Stimulated activated naive CD4-positive, alpha-beta T cell (primary cell): ENCODE results near the gene CCDC175.

Source experiments
- DNase-seq, 6 experiments: peaks; one replicate each; lab custom pipeline; 2025; lab: John Stamatoyannopoulos, UW

The CCDC175 gene

GRCh38 chr14:59482541-59483331 is 93.9 kb downstream of the CCDC175 start:
- DNase-seq, result no peak

DNA sequence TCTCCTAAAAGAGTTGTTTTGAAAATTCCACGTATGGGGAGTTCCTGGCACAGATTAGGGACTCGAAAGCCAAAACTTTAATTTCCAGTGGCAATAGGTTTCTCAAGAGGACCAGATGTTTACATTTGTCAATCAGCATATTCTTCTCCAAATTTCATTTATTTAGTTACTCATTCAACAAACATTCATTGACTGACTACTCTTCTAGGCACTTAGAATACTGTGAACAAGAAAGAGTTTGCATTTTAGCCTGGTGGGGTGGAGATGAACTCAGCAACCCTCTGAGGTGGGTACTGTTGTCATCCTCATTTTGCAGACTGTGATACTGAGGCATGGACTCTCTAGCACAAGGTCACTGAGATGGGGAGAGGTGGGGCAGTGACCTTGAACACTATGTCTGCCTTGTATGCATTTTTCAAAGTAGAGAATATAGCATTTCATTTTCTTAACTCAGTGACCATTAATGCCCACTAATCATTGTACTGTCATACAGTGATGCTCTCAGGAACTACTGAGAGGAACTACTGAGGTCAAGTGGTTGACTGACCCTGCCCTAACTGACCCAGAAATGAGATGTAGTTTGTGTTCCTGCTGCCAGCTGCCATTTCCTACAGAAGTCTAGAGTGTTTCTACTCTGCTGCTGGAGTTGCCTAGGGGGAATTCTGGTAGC is 94.6 kb downstream of the CCDC175 start:
- DNase-seq, result no peak

GRCh38 chr14:59481407-59481806 is 95.2 kb downstream of the CCDC175 start:
- DNase-seq, result no peak

GRCh38 chr14:59480166-59480565 is 96.4 kb downstream of the CCDC175 start:
- DNase-seq, result no peak

DNA sequence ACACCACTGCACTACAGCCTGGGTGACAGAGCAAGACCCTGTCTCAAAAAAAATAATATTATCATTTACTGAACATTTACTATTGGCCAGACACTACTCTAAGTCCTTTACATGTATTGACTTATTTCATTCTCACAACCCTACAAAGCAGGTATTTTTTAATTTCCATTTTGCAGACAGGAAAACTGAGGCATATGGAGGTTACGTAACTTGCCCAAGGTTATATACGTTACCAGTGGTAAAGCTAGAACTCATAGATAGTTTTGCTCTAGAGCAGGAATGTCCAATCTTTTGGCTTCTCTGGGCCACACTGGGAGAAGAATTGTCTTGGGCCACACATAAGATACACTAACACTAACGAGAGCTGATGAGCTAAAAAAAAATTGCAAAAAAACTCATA is 98.1 kb downstream of the CCDC175 start:
- DNase-seq, result no peak

DNA sequence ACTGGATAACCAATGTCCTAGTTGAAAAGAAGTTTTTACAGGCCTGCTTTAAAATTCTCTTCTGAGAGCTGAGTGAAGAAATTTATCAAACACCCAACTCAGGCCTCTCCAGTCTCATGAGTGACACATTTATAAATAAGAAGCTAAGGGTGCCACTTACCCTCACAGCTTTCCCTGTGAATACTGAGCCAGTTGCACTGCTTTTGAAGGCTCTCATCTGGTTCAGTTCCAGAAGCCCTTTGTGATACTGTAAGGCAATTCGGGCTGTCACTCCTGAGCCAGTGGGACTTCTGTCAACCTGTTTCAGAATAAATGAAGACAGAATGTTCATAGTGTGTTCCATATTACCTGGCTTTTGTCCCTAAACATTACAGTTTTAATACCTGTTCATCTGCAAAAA is 100.9 kb downstream of the CCDC175 start:
- DNase-seq, result no peak

DNA sequence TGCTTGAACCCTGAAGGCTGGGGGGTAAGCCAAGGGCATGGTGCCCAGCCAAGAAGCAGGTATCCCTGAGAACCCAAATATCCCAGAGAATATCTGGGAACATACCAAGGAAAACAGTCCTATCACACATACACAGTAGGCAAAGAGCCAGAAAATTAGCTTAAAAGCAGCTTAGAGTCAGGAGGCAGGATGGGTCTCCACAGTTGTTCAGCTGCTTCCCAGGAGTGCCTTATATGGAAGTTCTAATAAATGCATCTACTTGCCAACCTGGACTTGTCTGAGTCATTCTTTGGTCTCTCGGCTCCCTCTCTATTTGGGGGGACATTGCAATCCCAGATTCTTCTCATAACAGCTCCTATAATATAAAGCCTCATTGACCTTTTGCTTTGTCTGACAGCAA is 102.4 kb downstream of the CCDC175 start:
- DNase-seq, result no peak

GRCh38 chr14:59465316-59466135 is 111.1 kb downstream of the CCDC175 start, which contains the start of gene GPR135:
TSS of gene GPR135 (minus strand) at chr14:59465380. CDS start at chr14:59465226, 154 bp downstream.
- DNase-seq, result peak; percentile 18 to 59 (median 53)

DNA sequence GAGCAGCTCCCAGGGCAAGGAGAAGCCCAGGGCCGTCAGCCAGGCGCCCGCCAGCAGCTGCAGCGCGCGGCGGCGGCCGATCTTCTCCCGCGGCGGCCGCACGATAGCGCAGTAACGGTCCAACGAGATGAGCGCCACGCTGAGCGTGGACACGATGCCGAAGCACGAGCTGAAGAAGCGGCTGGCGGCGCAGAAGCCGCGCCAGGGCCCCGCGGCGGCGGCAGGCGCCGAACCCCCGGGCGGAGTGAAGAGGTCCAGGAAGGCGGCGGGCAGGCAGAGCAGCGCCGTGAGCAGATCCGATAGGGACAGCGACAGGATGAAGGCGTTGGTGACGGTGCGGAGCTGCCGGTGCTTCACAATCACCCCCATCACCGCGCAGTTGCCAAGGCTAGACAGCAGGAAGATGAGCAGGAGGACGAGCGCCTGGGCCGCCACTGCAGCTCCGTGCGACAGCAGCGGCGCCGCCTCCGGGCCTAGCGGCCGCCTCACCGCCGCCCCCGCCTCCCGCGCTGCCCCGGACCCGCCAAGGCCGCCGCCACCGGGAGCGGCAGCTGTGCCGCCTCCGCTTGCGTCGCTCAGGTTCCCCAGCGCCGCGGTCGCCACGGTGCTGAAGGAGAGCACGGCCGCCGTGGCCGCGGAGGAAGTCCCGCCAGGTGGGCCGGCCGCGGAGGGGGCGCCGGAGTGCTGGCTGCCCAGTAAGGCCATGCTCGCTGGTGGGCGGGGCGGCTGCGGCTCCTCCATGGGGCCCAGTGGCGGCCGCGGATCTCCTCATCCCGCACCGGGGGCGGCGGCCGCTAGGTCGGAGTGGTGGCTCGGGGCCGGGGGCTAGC is 111.9 kb downstream of the CCDC175 start:
- DNase-seq, result peak; percentile 37 to 71 (median 51)

- DNase-seq, result no peak
Observed at GRCh38 chr14:59463787-59464485, 112.7 kb downstream of the CCDC175 start.

DNA sequence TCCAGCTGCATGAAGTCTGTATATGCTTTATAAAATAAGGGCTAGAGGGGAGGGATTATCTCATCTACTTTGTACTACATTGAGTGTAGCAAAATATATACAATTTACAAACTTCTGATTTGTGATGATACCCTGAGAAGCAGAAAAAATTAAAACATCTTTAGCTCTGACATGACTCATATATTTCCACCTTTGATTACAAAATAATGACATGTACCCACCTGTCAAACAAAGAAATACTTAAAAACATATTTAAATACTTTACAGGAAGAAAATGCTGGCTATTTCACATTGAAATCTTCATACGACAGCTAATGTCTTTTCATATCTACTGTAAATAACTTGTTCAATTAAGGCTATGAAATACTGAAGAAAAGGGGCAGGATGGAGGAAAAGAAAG is 114.7 kb downstream of the CCDC175 start:
- DNase-seq, result no peak

- no peak for DNase-seq
Observed at GRCh38 chr14:59460378-59460777, 116.2 kb downstream of the CCDC175 start.

DNA sequence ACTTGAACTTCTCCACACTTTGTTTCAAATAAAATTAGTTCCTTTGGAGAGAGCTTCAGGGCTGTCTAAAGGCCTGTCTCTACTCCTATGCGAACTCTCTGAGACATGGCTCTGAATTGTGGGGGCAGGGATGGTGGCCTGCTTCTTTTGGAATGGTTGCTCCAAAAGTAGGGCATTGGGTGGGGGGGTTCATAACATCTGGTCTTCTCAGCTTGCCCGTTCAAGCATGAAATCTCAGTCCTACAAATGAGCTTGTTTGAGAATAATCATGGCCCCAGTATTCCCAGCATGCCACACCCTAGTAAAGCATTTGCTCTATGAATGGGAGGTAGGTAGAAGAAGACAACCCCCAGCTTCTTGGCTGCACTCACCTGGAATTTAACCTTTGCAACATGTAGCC is 118.1 kb downstream of the CCDC175 start:
- DNase-seq, result no peak

DNA sequence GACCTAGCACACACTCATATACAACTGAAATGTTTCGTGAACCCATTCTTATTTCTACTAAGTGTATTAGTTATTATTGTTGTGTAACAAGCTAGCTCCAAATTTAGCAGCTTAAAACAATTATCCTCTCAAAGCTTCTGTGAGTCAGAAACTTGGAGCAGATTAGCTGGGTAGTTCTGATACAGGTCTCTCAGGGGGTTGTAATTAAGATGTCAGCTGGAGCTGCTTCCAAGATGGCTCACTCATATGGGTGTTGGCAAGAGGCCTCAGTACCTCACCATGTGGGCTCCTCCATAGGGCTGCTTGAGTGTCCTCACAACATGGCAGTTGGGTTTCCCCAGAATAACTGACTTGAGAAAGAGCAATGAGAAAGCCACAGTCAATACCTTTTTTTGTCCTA is 121.2 kb downstream of the CCDC175 start:
- DNase-seq, result no peak
